GM12878 (cell line): ENCODE measurements around the gene PROCA1. TPM values are rescaled to one million over a fixed set of nuclear protein-coding genes. Genes with fewer than 3 reads are reported as not detected.

Experiments used
- ATAC-seq: fragments of 200-7000 bp; cut with Tn5 transposase; 3 replicates; pipeline ENCODE4 v1.9.1; 2020; ENCODE audit warnings: mild to moderate bottlenecking, moderate library complexity
- BruUV-seq: library from RNA; stranded (reverse); fragments of 400-500 nt; replicated peaks from 2 replicates; lab custom pipeline; 2021; lab: Mats Ljungman, UMichigan
- CTCF ChIA-PET: fragments of 300-600 bp; sonication (Branson Sonifier 250); formaldehyde crosslinking; extraction: SDS; loops from one replicate; lab custom pipeline; 2021; ENCODE audit warnings: inconsistent platforms; lab: Yijun Ruan, JAX
- POLR2A ChIA-PET: fragments of 350-600 bp; formaldehyde crosslinking; extraction: SDS; loops from one replicate; lab custom pipeline; 2021; ENCODE audit warnings: inconsistent platforms; lab: Charles Lee
- RAD21 ChIA-PET: fragments of 300-600 bp; sonication (Branson Sonifier 250); formaldehyde crosslinking; loops from one replicate; lab custom pipeline; 2023; ENCODE audit warnings: antibody characterized with exemption; ENCODE audit not compliant: unreplicated experiment; lab: Charles Lee
- SMC1A ChIA-PET: fragments of 300-600 bp; sonication (Branson Sonifier 250); formaldehyde crosslinking; loops from one replicate; lab custom pipeline; 2023; ENCODE audit not compliant: unreplicated experiment, uncharacterized antibody; lab: Charles Lee
- DNase-seq: peaks from one replicate; pipeline ENCODE4 v3.0.0-alpha.2; 2011; ENCODE audit warnings: low read depth, low spot score
- FAIRE-seq: peaks from 3 replicates; lab custom pipeline; 2011; peaks lifted over from hg19 to GRCh38; lab: Jason Lieb, UNC
- H2AFZ ChIP-seq: 2 replicates; pipeline ENCODE4 v1.6.0; 2011; ENCODE audit warnings: low read depth, low read length, control low read depth; ENCODE audit not compliant: control insufficient read depth
- H3K27ac ChIP-seq: 2 replicates; pipeline ENCODE4 v1.5.1; 2011; ENCODE audit warnings: control low read depth; ENCODE audit not compliant: control insufficient read depth, insufficient read depth
- H3K27me3 ChIP-seq, 2 experiments: replicated peaks in 1 of 2; 2 replicates each; pipeline versions ENCODE4 v1.6.0 to v1.6.1; 2011; ENCODE audit warnings: low read length in 1 of 2; ENCODE audit not compliant: control insufficient read depth in 2 of 2, insufficient read depth in 2 of 2
- H3K36me3 ChIP-seq, 2 experiments: 2 replicates each; pipeline ENCODE4 v1.5.1; 2011; ENCODE audit warnings: low read length in 1 of 2; ENCODE audit not compliant: control insufficient read depth in 2 of 2, insufficient read depth in 2 of 2
- H3K4me1 ChIP-seq: 2 replicates; pipeline ENCODE4 v1.6.1; 2011; ENCODE audit warnings: mild to moderate bottlenecking, low read length, moderate library complexity, mixed read lengths; ENCODE audit not compliant: control insufficient read depth, insufficient read depth
- H3K4me2 ChIP-seq: 2 replicates; pipeline ENCODE4 v1.6.0; 2011; ENCODE audit warnings: control low read depth; ENCODE audit not compliant: control insufficient read depth, insufficient read depth
- H3K4me3 ChIP-seq: fragments of 200-600 bp; sonication (generic); 2 replicates; pipeline ENCODE4 v1.5.1; 2016
- H3K79me2 ChIP-seq: 2 replicates; pipeline ENCODE4 v1.6.0; 2011; ENCODE audit warnings: low read length; ENCODE audit not compliant: control insufficient read depth, insufficient read depth
- H3K9ac ChIP-seq: 2 replicates; pipeline ENCODE4 v1.8.0; 2011; ENCODE audit warnings: low read length, control low read depth, mixed read lengths; ENCODE audit not compliant: control insufficient read depth, insufficient read depth
- H3K9me3 ChIP-seq: replicated peaks from 3 replicates; pipeline ENCODE4 v1.5.1; 2011; ENCODE audit warnings: mild to moderate bottlenecking, low read length; ENCODE audit not compliant: control insufficient read depth, insufficient read depth
- H4K20me1 ChIP-seq: 2 replicates; pipeline ENCODE4 v1.6.0; 2011; ENCODE audit not compliant: control insufficient read depth, insufficient read depth
- CEBPZ ChIP-seq: fragments of 150-350 bp; IDR thresholded peaks from 2 replicates; pipeline ENCODE4 v1.6.1; 2016; ENCODE audit warnings: low read depth, low read length
- CHD4 ChIP-seq: fragments of 200-600 bp; sonication (generic); IDR thresholded peaks from 2 replicates; pipeline ENCODE4 v1.6.1; 2016; ENCODE audit warnings: mild to moderate bottlenecking
- FOXM1 ChIP-seq: IDR thresholded peaks from 2 replicates; pipeline ENCODE4 v1.6.1; 2012; ENCODE audit warnings: low read depth, mild to moderate bottlenecking, inconsistent platforms, low read length, moderate library complexity
- HDAC6 ChIP-seq: fragments of 200-600 bp; sonication (generic); IDR thresholded peaks from one replicate; pipeline ENCODE4 v1.8.0; 2017; ENCODE audit warnings: antibody characterized with exemption; ENCODE audit not compliant: unreplicated experiment
- IKZF1 ChIP-seq: fragments of 450-650 bp; conservative IDR thresholded peaks from 2 replicates; pipeline ENCODE4 v1.6.1; 2017; ENCODE audit warnings: antibody characterized with exemption, mild to moderate bottlenecking
- IRF3 ChIP-seq: fragments of 450-650 bp; IDR thresholded peaks from 2 replicates; pipeline ENCODE4 v1.6.1; 2014; ENCODE audit warnings: mild to moderate bottlenecking
- JUND ChIP-seq: IDR thresholded peaks from 2 replicates; pipeline ENCODE4 v1.6.1; 2012; ENCODE audit warnings: low read depth, mild to moderate bottlenecking, low read length, improper control_type of control experiment, moderate library complexity
- MEF2A ChIP-seq: IDR thresholded peaks from 2 replicates; pipeline ENCODE4 v1.6.1; 2011; ENCODE audit warnings: low read depth, mild to moderate bottlenecking, low read length, moderate library complexity; ENCODE audit not compliant: insufficient read depth
- NFIC ChIP-seq: IDR thresholded peaks from 2 replicates; pipeline ENCODE4 v1.6.1; 2012; ENCODE audit warnings: low read depth, mild to moderate bottlenecking, inconsistent platforms, low read length, moderate library complexity
- NFYB ChIP-seq: IDR thresholded peaks from 2 replicates; pipeline ENCODE4 v1.6.1; 2011; ENCODE audit warnings: low read depth, mild to moderate bottlenecking, low read length, improper control_type of control experiment, moderate library complexity; ENCODE audit not compliant: insufficient read depth
- PML ChIP-seq: IDR thresholded peaks from 2 replicates; pipeline ENCODE4 v1.6.1; 2012; ENCODE audit warnings: low read length, inconsistent platforms
- POU2F2 ChIP-seq: IDR thresholded peaks from 3 replicates; pipeline ENCODE4 v1.6.1; 2011; ENCODE audit warnings: low read depth, mild to moderate bottlenecking, low read length, borderline replicate concordance
- RELA ChIP-seq: fragments of 450-650 bp; IDR thresholded peaks from 2 replicates; pipeline ENCODE4 v1.8.0; 2014; ENCODE audit warnings: borderline replicate concordance; ENCODE audit not compliant: partially characterized antibody
- SIX5 ChIP-seq: IDR thresholded peaks from 2 replicates; pipeline ENCODE4 v1.6.1; 2011; ENCODE audit warnings: mild to moderate bottlenecking, low read depth, low read length, moderate library complexity; ENCODE audit not compliant: severe bottlenecking
- SREBF2 ChIP-seq: IDR thresholded peaks from 2 replicates; pipeline ENCODE4 v1.6.1; 2012; ENCODE audit warnings: mild to moderate bottlenecking, low read length
- SRF ChIP-seq, 2 experiments: IDR thresholded peaks; 2 replicates each; pipeline ENCODE4 v1.6.1; 2011; ENCODE audit warnings: low read depth in 2 of 2, low read length in 2 of 2, mild to moderate bottlenecking in 1 of 2, moderate library complexity in 1 of 2
- WRNIP1 ChIP-seq: IDR thresholded peaks from 2 replicates; pipeline ENCODE4 v1.6.1; 2011; ENCODE audit warnings: low read depth, low read length, improper control_type of control experiment, borderline replicate concordance
- YY1 ChIP-seq: IDR thresholded peaks from 2 replicates; pipeline ENCODE4 v1.6.1; 2011; ENCODE audit warnings: low read depth, mild to moderate bottlenecking, low read length
- WGBS: methylation state at CpG from one replicate; pipeline ENCODE4 v1.1.6; 2016; ENCODE audit warnings: low lambda C conversion rate; ENCODE audit not compliant: insufficient replicate concordance, insufficient coverage; ENCODE audit errors: missing lambda C conversion rate; 5-methylcytosine and 5-hydroxymethylcytosine counted together
- in situ Hi-C: fragments of 300-500 bp; cut with MboI; formaldehyde crosslinking; loops from 9 replicates; pipeline ENCODE4 v1.14.3; 2018; ENCODE audit warnings: mixed read lengths
- intact Hi-C: fragments of 100-400 bp; cut with micrococcal nuclease; formaldehyde crosslinking; loops from one replicate; pipeline ENCODE4 v1.14.2; 2022; ENCODE audit not compliant: unreplicated experiment
- polyA plus RNA-seq, 11 experiments: library from polyadenylated mRNA; depleted of rRNA in 4 of 11; unstranded in 6 of 11; stranded (reverse) in 5 of 11; fragments of >200 nt; fragmentation: Nextera tagmentation in 4 of 11; fragmentation: Illumina TruSeq in 1 of 11; extraction: Ambion mirVana in 4 of 11; extraction: Trizol in 1 of 11; gene quantifications; 1 replicate in 1 of 11; 2 replicates in 10 of 11; pipeline versions ENCODE4 v1.2.1 to v1.2.3, GENCODE V29; 2011 to 2016; ENCODE audit warnings: inconsistent platforms in 2 of 11, missing spikeins in 2 of 11, low read depth in 1 of 11
- total RNA-seq, 4 experiments: library from RNA; depleted of rRNA in 3 of 4; stranded (reverse); fragments of >200 nt in 3 of 4; fragmentation: Illumina TruSeq in 1 of 4; extraction: Trizol in 1 of 4; gene quantifications; 2 replicates each; pipeline versions ENCODE4 v1.2.1 to v1.2.3, GENCODE V29; 2013 to 2021
- TF ChIP-seq, protein P1 (sequence below): IDR thresholded peaks from 2 replicates; pipeline ENCODE4 v1.6.1; 2011; ENCODE audit warnings: low read depth, mild to moderate bottlenecking, low read length, moderate library complexity, borderline replicate concordance; ENCODE audit errors: extremely low read depth

Gene PROCA1
- total and polyA plus RNA-seq, 10 of the 15 experiments (the other 5 are each of a cell fraction or from before 2014, with no cell fraction given): 0.35 to 4.8 (median 1.4) TPM

DNA sequence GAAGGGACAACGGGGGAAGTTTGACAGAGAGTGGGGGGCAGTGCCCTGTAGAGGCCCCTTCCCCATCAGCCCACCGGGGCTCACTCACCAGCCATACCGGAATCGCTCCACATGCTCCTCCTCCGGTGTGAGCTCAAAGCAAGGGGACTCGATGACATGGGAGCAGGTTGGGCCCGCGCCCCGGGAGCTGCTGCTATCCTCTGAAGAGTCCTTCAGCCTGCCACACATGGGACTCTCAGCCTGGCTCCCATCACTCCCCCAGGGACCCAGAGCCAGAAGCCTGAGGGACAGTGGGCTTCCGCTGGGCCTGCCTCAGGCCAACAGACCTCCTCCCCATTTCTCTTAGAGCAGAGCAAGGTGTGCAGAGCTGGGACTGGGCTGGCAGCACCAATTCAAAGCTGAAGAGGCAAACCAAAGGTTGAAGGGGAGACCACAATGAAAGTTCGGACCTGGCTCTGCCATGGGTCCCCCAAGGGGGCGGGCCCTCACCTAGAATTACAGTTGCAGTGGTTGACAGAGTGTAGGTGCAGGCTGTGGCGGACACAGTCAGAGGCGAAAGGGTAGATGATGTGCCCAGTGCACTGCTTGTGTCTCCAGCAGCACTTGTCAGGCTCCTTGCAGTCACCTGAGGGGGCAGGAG lies 7.3 kb downstream of the PROCA1 start:
- H3K79me2 ChIP-seq: no peaks in the 10 kb centered on the region
- H3K27ac ChIP-seq: no peak overlapping the region
- FAIRE-seq (no peak), DNase-seq (no peak), ATAC-seq (no peak)
- no peaks in the 10 kb centered on the region for H4K20me1 ChIP-seq
- SMC1A ChIA-PET: interaction anchor here (1.4 kb wide), 1 partner anchor 11 kb away, joined by 4 read pairs; no protein-coding TSS in a partner anchor
- H3K4me1 ChIP-seq: no peaks in the 10 kb centered on the region
- POLR2A ChIA-PET: interaction anchor here (0.7 kb wide), 1 partner anchor 12 kb away, joined by 3 read pairs; no protein-coding TSS in a partner anchor
- H3K9me3 ChIP-seq: no peaks in the 10 kb centered on the region
- WGBS: 92% methylated on average over 14 of the region's 14 CpGs
- no peak overlapping the region for H3K4me3 ChIP-seq
- H2AFZ ChIP-seq: no peak overlapping the region
- H3K27me3 ChIP-seq: no peaks in the 10 kb centered on the region
- CTCF ChIA-PET: no interaction called here
- intact Hi-C loops: no loop called here
- no peak overlapping the region for H3K9ac ChIP-seq
- in situ Hi-C loops: no loop called here
- RAD21 ChIA-PET: no interaction called here
- peaks cover 10 to 33% of the 10 kb centered on the region in 2 experiments; a peak in 3 of 4 replicates for H3K36me3 ChIP-seq
- no TSS peak for BruUV-seq
- no peak for TF ChIP-seq IRF3
- TF ChIP-seq NFYB: no peak
- no peak for TF ChIP-seq RELA
- no peak for TF ChIP-seq JUND
- no peak for TF ChIP-seq MEF2A
- no peak for TF ChIP-seq FOXM1
- TF ChIP-seq YY1: no peak
- no peak for TF ChIP-seq SREBF2
- TF ChIP-seq POU2F2: no peak
- TF ChIP-seq PML: no peak
- no peak for TF ChIP-seq SIX5
- no peak for TF ChIP-seq IKZF1
- TF ChIP-seq, protein P1, sequence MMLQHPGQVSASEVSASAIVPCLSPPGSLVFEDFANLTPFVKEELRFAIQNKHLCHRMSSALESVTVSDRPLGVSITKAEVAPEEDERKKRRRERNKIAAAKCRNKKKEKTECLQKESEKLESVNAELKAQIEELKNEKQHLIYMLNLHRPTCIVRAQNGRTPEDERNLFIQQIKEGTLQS: no peak
- TF ChIP-seq WRNIP1: no peak
- no peak for TF ChIP-seq HDAC6
- TF ChIP-seq CHD4: no peak
- no peak for TF ChIP-seq SRF (IDR thresholded peaks at IDR 0.05; ENCODE audit: low read depth in 2 of 2, low read length in 2 of 2)
- no peak for TF ChIP-seq NFIC
- no peak for TF ChIP-seq CEBPZ
- no peak overlapping the region for H3K4me2 ChIP-seq
